Measurements from ENCODE around the gene DYNC1LI2.

The DYNC1LI2 gene

DNA sequence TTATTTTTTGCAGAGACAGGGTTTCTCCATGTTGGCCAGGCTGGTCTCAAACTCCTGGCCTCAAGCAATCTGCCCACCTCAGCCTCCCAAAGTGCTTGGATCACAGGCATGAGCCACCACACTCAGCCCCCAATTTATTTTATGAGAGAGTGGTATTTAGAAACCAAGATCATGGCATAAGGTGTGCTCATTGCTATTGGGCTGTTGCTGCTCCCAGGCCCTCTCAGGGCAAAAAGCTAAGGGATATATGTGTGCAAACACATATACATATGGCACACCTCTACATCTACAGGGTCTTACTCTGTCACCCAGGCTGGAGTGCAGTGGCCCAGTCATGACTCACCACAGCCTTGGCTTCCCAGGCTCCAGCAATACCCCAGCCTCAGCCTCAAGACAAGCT lies 39.8 kb downstream of the DYNC1LI2 start:
- no peak for DNase-seq
- TF ChIP-seq, protein P1, sequence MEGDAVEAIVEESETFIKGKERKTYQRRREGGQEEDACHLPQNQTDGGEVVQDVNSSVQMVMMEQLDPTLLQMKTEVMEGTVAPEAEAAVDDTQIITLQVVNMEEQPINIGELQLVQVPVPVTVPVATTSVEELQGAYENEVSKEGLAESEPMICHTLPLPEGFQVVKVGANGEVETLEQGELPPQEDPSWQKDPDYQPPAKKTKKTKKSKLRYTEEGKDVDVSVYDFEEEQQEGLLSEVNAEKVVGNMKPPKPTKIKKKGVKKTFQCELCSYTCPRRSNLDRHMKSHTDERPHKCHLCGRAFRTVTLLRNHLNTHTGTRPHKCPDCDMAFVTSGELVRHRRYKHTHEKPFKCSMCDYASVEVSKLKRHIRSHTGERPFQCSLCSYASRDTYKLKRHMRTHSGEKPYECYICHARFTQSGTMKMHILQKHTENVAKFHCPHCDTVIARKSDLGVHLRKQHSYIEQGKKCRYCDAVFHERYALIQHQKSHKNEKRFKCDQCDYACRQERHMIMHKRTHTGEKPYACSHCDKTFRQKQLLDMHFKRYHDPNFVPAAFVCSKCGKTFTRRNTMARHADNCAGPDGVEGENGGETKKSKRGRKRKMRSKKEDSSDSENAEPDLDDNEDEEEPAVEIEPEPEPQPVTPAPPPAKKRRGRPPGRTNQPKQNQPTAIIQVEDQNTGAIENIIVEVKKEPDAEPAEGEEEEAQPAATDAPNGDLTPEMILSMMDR (IDR thresholded peaks at IDR 0.05): no peak
- peaks cover 6% of the 10 kb centered on the region for H3K27me3 Mint-ChIP-seq (ENCODE audit: low read depth, poor library complexity)
- no peak overlapping the region for H3K27ac Mint-ChIP-seq
- H3K4me3 Mint-ChIP-seq: no peak overlapping the region
- peaks cover 20% of the 10 kb centered on the region for H3K9me3 Mint-ChIP-seq
- H3K36me3 Mint-ChIP-seq (ENCODE audit: low read depth): peaks cover 6% of the 10 kb centered on the region
- peaks cover 13% of the 10 kb centered on the region for H3K4me1 Mint-ChIP-seq

DNA sequence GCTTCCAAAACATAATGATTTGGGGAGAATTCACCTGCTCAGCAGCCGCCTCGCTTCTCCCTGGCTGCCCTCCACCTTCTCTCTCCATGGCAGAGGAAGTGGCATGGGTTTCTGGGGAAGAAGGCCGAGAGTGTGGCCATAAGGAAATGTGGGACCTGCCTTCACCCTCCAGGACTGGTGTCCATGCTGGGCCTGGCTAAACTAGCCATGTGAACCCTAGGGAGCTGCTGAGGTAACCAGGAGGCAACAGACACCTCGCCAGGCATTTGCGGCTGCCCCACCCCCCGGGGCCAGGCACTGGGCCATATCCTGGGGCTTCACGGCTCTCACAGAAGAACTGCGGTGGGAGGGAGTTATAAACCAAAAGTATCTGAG lies 44.9 kb downstream of the DYNC1LI2 start:
- Mint-ChIP-seq H3K4me3 (no peak overlapping the region), H3K27me3 (ENCODE audit: low read depth, poor library complexity) (peaks cover 12% of the 10 kb centered on the region), H3K27ac (no peak overlapping the region), H3K4me1 (peaks cover 18% of the 10 kb centered on the region), H3K36me3 (ENCODE audit: low read depth) (no peaks in the 10 kb centered on the region), H3K9me3 (peaks cover 11% of the 10 kb centered on the region)
- TF ChIP-seq, protein P1 (IDR thresholded peaks at IDR 0.05): no peak
- no peak for DNase-seq

DNA sequence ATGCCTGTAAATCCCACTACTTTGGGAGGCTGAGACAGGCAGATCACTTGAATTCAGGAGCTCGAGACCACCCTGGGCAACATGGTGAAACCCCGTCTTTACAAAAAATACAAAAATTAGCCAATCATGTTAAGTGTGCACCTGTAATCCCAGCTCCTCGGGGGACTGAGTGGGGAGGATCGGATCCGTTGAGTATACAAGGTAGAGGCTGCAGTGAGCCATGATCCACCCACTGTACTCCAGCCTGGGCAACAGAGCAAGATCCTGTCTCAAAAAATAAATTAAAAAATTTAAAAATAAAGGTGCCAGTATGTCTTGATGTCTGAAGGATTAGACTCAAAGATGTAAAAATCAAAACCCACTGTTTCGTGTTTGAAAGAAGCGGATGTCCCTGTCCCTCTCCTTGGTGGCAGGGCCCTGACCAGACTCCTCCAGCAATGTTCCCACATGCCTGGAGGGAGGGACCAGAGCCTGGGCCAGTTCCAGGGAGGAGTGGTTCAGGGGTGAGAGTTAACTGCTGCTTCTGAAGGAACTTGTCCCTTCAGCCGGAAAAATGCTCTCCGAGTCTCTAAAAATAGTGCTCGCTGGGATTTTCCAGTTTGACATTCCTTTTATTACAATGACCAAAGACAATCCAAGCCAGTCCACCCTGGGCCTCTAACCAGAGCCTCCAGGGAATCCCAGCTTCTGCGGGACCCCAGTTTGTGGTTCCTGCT lies 45.5 kb downstream of the DYNC1LI2 start:
- Mint-ChIP-seq H3K36me3 (ENCODE audit: low read depth) (no peaks in the 10 kb centered on the region), H3K27ac (no peak overlapping the region), H3K9me3 (peaks cover 6% of the 10 kb centered on the region), H3K4me1 (peaks cover 18% of the 10 kb centered on the region), H3K4me3 (no peak overlapping the region), H3K27me3 (ENCODE audit: low read depth, poor library complexity) (peaks cover 14% of the 10 kb centered on the region)
- TF ChIP-seq, protein P1 (IDR thresholded peaks at IDR 0.05): no peak
- DNase-seq: no peak

DNA sequence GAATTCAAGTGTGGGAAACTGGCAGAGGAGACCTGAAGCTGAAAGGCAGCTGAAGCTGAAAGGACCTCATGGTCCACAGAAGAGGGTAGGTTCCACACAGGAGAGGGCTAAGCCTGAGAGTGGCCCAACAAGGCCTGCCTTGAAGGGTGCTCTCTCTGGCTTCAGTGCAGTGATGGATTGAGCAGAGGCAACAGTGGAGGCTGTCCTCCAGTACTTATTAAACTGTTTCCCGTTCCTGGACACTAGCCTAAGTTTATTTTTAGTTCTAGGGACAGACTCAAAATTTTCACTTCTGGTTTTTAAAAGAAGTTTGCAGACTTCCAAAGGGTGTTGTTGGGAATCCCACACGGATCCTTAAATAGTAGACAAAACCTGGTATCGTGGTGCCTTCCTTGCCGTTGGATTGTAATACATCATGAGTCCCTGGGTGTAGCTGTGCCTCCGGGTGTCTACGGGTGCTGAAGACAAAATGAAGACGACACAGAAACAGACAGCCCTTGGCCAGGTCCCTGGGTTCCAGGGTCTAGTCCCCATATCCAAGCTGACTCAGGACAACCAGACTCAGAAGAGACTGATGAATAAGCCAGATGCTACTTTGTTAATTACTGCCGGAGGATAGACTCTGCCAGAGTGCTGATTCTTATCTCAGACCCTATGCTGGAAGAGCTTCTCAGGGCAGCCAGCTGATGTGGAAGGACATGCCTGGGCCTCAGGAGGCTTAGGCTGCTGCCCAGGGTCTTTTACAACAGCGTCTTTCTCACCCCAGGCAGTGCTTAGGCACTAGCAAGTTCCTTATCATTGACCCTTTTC lies 47.8 kb downstream of the DYNC1LI2 start:
- Mint-ChIP-seq H3K36me3 (ENCODE audit: low read depth) (no peaks in the 10 kb centered on the region), H3K4me3 (no peak overlapping the region), H3K9me3 (no peaks in the 10 kb centered on the region), H3K27ac (no peak overlapping the region), H3K4me1 (peaks cover 18% of the 10 kb centered on the region), H3K27me3 (ENCODE audit: low read depth, poor library complexity) (peaks cover 18% of the 10 kb centered on the region)
- TF ChIP-seq, protein P1 (IDR thresholded peaks at IDR 0.05): no peak
- DNase-seq: no peak

DNA sequence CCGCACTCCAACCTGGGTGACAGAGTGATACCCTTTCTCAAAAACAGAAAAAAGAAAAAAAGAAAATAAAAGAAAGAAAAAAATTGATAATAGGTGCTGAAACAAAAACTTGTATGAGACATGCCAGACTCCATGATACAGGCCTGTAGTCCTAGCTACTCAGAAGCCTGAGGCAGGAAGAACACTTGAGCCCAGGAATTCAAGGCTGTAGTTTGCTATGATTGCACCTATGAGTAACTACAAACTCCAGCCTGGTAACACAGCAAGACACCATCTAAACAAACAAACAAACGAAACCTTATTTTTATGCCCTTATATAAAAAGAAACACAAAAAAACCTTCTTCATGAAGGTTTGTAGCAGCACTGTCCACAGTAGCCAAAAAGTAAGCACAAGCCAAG lies 49.9 kb downstream of the DYNC1LI2 start:
- no peak overlapping the region for H3K27ac Mint-ChIP-seq
- DNase-seq: no peak
- H3K4me1 Mint-ChIP-seq: peaks cover 5% of the 10 kb centered on the region
- no peak overlapping the region for H3K4me3 Mint-ChIP-seq
- TF ChIP-seq, protein P1 (IDR thresholded peaks at IDR 0.05): no peak
- no peaks in the 10 kb centered on the region for H3K36me3 Mint-ChIP-seq (ENCODE audit: low read depth)
- no peaks in the 10 kb centered on the region for H3K9me3 Mint-ChIP-seq
- H3K27me3 Mint-ChIP-seq (ENCODE audit: low read depth, poor library complexity): peaks cover 37% of the 10 kb centered on the region

Measured in nephron progenitor cell (in vitro differentiated cells).